ENCODE data around the gene TMEM30B.

TMEM30B gene

DNA sequence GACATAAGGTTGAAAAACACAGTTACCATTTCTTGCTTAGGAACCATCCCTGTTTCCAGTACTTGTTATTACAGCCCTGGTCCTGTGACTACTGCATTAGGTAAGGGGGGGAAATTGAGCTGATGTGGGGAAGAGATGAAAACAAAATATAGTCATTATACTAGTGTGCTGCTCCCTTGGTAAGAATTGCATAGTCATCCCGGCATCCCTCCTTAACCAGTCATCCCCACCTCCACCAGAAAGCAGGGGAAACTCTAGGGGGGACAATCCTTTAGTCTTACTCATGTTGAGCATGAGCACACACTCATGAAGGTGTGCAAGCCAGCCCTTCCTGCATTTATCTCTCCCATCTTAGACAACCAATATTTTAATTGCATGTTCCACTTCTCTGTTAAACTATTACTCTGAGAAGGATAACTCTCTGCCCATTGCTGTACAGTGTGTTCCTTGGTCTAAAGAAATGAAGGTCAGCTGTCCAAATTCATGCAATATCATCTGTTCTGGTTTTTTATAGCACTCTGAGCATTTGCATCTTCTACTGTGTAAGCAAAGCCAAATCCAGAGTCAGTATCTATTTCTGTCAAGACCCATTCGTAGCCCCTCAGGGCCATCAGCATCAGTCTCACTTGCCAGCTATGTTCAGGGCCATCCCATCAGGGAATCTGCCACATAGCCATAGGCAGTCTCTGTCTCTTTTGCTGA is 46.8 kb downstream of the TMEM30B start:
- no peak for TF ChIP-seq CTCF (IDR thresholded peaks at IDR 0.05)

DNA sequence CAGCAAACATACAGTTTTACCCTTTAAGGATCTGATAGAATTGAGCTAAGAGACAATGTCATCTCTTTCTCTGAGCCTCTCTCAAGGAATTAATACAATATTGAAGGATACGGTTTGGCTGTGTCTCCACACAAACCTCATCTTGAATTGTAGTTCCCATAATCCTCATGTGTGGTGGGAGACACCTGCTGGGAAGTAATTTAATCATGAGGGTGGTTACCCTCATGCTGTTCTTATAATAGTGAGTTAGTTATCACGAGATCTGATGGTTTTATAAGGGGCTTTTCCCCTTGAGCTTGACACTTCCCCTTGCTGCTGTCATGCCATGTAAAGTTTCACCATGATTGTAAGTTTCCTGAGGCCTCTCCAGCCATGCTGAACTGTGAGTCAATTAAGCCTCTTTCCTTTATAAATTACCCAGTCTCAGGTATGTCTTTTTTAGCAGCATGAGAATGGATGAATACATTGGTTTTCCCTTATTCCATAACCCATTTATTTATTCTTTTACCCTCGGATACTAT is 47.6 kb downstream of the TMEM30B start:
- TF ChIP-seq CTCF (IDR thresholded peaks at IDR 0.05) = no peak

DNA sequence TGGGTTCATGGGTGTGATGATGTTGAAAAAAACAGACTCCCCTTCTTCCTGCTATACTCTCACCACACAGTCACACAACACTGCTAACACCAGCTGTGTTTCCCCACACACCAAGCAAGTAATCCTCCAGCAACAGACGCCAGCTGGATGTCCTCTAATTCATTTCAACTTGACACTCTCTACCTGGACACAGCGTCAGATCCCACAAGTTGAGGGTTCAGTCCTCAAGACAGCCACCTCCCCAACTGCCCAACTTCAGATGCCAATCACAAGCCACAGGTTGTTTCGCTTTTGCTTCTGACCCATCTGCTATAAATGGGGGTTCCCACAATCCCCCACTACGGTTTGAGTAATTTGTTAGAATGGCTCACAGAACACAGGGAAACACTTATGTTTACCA is 49.3 kb downstream of the TMEM30B start:
- TF ChIP-seq CTCF (IDR thresholded peaks at IDR 0.05) = no peak

- TF ChIP-seq CTCF (IDR thresholded peaks at IDR 0.05) = no peak
Measured at GRCh38 chr14:61229981-61230380, 51.2 kb downstream of the TMEM30B start.

- no peak for TF ChIP-seq CTCF (IDR thresholded peaks at IDR 0.05)
Measured at GRCh38 chr14:61229475-61229888, 51.7 kb downstream of the TMEM30B start.

- TF ChIP-seq CTCF (IDR thresholded peaks at IDR 0.05) = no peak
Measured at GRCh38 chr14:61227884-61228591, 53.1 kb downstream of the TMEM30B start.
